Stimulated activated CD4-positive, alpha-beta T cell treated with anti-CD3 and anti-CD28 coated beads, Interleukin-2, amount 100 ng/mL, for 24 hours (primary cell): ENCODE measurements around the gene WFDC9.
"Not testable (repeated sequence)": the region's sequence is repeated elsewhere in the genome, so short reads cannot be mapped to it uniquely, and the experiment has no call there.

Experiments used
- DNase-seq, 2 donors: peaks; one replicate each; pipeline ENCODE4 v3.0.0-alpha.2; 2020

WFDC9 gene

GRCh38 chr20:45589725-45590124 is 41.4 kb downstream of the WFDC9 start:
- DNase-seq: no peak

- DNase-seq: no peak
Measured at GRCh38 chr20:45588800-45589199, 42.3 kb downstream of the WFDC9 start.

- DNase-seq: not testable (repeated sequence)
Measured at GRCh38 chr20:45585986-45586385, 45.1 kb downstream of the WFDC9 start.

- not testable (repeated sequence) for DNase-seq
Measured at GRCh38 chr20:45584294-45584693, 46.8 kb downstream of the WFDC9 start.

GRCh38 chr20:45583502-45583901 is 47.6 kb downstream of the WFDC9 start:
- DNase-seq: no peak

- DNase-seq: no peak
Measured at GRCh38 chr20:45581702-45582101, 49.4 kb downstream of the WFDC9 start.

- DNase-seq: no peak
Measured at GRCh38 chr20:45579184-45579583, 51.9 kb downstream of the WFDC9 start, which contains the start of gene WFDC8. Gene WFDC8, minus strand, starts transcription at chr20:45579284. Its CDS starts 37 bp downstream, at chr20:45579247.

GRCh38 chr20:45578231-45578630 is 52.9 kb downstream of the WFDC9 start:
- no peak for DNase-seq

- no peak for DNase-seq
Measured at GRCh38 chr20:45576995-45577394, 54.1 kb downstream of the WFDC9 start.

- DNase-seq: no peak
Measured at GRCh38 chr20:45575931-45576330, 55.2 kb downstream of the WFDC9 start.

- not testable (repeated sequence) for DNase-seq
Measured at GRCh38 chr20:45569650-45570049, 61.4 kb downstream of the WFDC9 start.

- no peak for DNase-seq
Measured at GRCh38 chr20:45564760-45565276, 66.3 kb downstream of the WFDC9 start.
